IPS-NIHi7 (cell line): ENCODE measurements around the gene CRIP1.
A peak's percentile ranks its signal among the peaks of the same experiment; 100 is the strongest.

Experiments used
- DNase-seq: peaks from one replicate; pipeline ENCODE4 v3.0.0; 2012; ENCODE audit warnings: mixed read lengths; ENCODE audit errors: extremely low spot score

The CRIP1 gene

DNA sequence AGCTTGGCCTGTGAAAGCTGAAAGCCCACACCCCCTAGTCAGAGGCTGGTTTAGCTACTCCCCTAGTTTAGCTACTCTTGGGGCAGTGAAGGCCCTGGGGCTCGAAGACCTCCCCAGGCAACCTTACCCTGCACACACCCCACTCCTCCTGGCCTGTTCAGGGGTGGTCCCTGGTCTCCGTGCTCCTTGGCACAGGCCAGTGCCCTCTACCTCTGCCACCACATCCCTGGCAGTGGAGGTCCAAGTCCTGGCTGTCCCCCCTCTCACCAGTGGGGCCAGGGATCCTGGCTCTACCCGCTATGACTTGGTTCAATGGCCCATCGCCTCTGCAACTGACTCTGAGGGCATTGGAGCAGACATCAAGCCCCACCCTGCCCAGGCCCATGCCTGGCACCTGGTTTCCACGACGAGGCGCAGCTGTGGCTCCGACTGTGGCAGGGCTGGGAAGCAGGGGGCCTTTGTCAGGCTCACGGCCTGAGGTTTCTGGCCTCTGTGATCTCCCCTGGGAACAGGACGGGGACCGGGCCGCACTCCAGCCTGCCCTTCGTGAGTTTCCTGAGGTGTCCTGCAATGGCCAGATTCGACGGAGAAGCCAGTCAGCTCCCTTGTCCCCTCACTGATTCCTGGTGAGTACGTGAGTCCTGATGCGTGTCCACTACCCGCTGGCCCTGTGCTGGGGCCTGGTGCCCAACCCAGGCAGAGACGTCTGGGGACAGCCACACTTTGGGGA, 45.4 kb downstream of the CRIP1 start:
- DNase-seq, result no peak

DNA sequence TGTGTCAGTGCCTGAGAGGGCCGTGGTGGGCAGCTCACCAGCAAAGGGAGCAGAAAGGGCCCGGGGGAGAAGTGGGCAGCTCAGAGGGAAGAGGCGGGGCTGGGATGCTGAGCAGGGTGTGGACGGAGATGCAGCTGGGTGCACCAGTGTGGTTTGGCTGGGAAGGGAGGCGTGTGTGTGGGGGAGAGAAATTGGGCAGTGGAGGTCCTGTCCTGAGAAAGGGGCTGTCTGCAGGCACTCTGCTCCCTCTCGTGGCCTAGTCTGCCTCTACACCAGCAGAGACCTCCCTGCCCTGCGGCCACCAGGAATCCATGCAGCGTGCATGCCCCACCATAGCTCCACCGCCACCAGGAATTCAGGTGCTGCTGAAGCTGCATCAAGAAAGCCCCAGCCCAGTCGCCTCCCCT, 46.1 kb downstream of the CRIP1 start:
- DNase-seq, result no peak

DNA sequence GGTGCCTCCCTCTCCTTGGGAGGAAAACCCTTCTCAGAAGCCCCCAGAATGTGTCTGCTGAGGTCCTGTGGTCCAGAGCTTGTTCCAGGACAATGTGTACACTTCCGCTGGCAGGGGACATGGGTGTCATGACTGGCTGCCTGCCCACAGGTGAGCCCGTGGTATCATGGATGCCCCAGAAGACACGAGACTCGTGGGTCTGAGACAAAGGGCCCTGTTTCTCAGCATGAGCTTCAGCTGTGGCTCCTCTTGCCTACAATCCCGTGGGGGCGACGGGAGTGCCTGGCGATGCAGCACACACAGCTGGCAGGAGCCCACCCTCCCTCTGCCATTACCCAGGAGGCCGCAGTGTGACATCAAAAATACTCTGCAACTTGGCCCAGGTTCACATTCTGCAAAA, 46.7 kb downstream of the CRIP1 start:
- no peak for DNase-seq

DNA sequence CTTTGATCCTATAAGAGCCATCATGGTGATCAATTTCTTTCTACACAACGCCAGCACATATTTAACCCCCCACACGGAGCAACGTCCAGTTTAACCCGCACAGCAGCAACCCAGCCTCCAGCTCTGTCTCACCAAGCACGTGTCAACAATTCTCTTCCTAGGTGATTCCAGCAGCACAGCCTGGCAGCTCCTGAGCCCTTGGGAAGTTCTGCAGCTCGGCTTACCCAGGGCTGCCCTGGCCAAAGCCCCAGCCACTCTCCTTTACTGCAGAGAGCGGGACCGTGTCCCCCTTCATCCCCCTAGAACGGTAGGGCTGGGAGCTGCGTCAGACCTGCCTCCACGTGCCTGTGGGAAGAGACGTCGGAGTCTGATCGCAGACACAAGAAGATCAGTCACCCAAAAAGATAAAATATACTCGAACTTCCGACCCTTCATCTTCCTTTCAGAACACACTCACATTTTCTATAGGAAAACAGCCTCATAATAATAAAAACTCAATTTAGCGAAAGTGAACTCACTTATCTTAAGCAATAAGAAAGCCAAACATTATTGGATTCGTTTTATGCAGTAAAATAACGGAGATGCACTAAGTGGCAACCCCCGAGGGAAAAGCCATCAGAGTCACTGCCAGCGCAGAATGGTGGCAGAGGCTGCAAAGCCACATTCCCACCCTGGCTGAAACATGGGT, 47.3 kb downstream of the CRIP1 start:
- DNase-seq, result no peak

DNA sequence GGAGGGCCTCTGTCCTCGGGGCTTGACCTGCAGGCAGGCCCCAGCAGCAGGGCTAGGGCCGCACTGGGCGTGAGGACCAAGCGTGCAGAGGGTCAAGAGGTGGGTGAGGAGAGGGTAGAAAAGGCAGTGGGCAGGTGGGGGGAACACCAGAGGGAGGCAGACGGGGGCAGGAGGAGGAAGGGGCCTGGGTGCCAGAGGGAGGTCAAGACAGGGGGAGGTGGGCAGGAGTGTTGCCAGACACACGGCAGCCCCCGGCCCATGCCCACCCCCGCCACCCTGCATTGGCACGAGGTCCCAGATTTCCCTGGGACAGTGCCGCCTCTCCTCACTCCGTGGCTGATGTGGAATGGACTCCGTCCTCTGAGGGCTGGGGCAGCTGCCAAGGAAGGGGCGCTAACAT, 47.9 kb downstream of the CRIP1 start:
- DNase-seq, result no peak

DNA sequence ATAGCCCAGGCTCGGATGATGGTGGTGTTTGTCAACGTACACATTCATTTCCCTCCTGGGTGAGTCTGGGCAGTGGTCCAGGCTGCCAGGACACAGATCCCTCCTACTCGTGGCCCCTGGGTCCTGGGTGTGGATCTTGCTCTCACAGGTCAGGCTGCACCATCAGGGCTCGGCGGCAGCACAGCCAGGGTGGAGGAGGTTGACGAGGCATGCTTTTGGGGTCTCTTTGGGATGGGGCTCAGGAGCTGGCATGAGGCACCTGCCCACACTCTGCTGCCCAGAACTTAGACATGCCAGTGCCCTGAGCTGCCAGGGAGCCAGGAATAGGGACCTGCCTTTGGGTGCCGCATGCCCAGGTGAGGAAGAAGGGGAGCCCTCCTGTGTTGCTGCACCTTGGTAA, 49.4 kb downstream of the CRIP1 start:
- no peak for DNase-seq

DNA sequence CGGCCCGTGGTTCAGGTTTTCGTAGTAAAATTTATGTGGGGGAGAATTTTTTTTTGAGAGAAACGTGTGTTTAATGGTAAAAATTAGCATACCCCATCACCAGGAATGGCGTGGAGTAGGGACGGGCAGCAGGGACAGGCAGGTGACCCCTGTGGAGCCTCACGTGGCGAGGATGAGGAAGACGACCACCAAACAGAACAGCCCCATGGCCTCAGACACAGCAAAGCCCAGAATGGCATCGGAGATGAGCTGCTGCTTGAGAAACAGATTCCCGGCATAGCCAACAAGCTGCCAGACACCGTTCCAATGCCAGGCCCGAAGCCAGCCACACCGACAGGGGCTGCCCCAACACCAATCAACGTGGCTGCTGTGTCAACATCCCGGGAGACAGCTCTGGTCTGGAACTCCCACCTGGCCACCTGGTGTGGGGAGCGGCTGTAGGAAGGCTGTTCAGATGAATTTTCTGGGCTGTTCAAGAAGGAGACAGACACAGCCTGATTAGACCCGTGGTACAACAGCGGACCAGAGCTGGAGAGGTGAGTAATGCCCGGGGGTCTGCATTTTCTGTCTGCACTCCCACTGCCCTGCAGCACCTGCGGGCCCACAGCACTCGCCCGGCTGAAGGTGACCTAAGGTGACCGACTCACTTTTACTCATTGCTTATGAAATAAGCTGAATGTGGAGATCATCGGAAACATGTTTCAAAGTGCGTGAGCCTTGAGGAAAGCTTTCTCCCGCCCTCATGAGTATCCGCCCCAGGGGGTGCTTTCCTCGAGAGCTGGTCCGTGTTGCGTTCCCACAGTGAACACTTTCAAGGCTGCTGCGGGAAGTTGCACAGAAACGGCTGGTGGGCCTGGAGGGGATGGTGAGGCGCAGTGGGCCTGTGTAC, 50.2 kb downstream of the CRIP1 start:
- no peak for DNase-seq

DNA sequence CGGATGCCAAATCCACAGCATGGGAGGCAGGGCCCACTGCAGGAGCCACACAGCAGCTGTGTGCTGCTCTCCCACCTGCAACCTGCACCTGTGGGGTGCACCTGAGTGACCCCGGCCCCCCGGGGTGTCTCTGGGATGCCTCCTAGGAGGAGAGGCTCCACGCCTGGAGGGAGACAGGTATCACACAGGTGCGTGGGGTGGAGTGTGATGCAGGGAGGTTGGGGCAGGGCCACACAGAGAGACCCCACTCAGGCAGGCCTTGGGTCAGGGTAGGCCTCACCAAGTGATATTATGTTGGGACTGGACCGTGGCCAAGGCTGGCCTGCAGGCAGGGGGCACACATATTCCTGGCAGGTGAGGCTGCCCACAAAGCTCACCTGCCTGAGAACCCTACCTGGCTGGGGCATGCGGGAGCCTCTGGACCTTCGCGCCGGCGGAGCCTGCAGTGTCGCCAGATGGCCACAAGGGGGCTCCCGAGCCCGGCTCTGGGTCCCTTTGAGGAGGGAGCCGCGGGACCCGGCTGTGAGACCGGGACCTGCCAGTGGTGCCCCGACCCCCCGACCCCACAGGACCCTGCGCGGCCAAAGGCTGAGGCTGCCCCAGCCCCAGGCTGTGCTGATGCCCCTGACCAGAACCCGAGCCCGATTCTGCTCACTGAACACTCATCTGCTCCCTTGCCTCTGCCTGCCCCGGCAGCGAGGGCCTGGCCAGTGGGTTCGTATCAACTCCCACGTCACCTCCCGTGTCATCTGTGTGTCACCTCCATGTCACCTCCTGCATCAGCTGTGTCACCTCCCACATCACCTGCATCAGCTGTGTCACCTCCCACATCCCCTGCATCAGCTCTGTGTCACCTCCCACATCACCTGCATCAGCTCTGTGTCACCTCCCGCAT, 51.1 kb downstream of the CRIP1 start:
- peak; percentile 74 for DNase-seq
